CD14-positive monocyte (primary cell): ENCODE data around the gene TPRKB. TPM values are rescaled to one million over a fixed set of nuclear protein-coding genes. Genes with fewer than 3 reads are reported as not detected.
"Not testable (repeated sequence)": the region's sequence is repeated elsewhere in the genome, so short reads cannot be mapped to it uniquely, and the experiment has no call there.

Experiments used
- DNase-seq, 3 donors: peaks; one replicate each; pipeline ENCODE4 v3.0.0-alpha.2; 2011 to 2022
- H2AFZ ChIP-seq: 2 replicates; pipeline ENCODE4 v1.6.0; 2012; ENCODE audit warnings: mild to moderate bottlenecking, low read depth, low read length, inconsistent platforms; ENCODE audit not compliant: insufficient read depth, poor library complexity, severe bottlenecking
- H3K27ac ChIP-seq, 2 donors: 1 replicate in 1 of 2; 2 replicates in 1 of 2; pipeline ENCODE4 v1.5.1; 2012 to 2013; ENCODE audit warnings: low read length in 2 of 2, control low read depth in 1 of 2, inconsistent platforms in 1 of 2, low read depth in 1 of 2, mild to moderate bottlenecking in 1 of 2
- H3K27me3 ChIP-seq, 2 donors: one replicate each; pipeline versions ENCODE4 v1.6.0 to v1.6.1; 2011 to 2013; ENCODE audit warnings: low read length in 2 of 2; ENCODE audit not compliant: control insufficient read depth in 2 of 2, insufficient read depth in 2 of 2
- H3K36me3 ChIP-seq, 2 donors: replicated peaks in 1 of 2; 1 replicate in 1 of 2; 2 replicates in 1 of 2; pipeline versions ENCODE4 v1.5.1 to v1.6.1; 2012 to 2013; ENCODE audit warnings: low read length in 2 of 2, control low read depth in 1 of 2, inconsistent platforms in 1 of 2, mild to moderate bottlenecking in 1 of 2; ENCODE audit not compliant: insufficient read depth in 2 of 2, control insufficient read depth in 1 of 2
- H3K4me1 ChIP-seq, 2 donors: 1 replicate in 1 of 2; 2 replicates in 1 of 2; pipeline versions ENCODE4 v1.5.1 to v1.6.1; 2012 to 2013; ENCODE audit warnings: low read length in 2 of 2, control low read depth in 1 of 2, inconsistent platforms in 1 of 2, mild to moderate bottlenecking in 1 of 2, moderate library complexity in 1 of 2; ENCODE audit not compliant: insufficient read depth in 2 of 2, control insufficient read depth in 1 of 2
- H3K4me2 ChIP-seq: replicated peaks from 2 replicates; pipeline ENCODE3; 2012; ENCODE audit warnings: low read length, moderate library complexity, mild to moderate bottlenecking; ENCODE audit not compliant: poor library complexity, severe bottlenecking; ENCODE audit errors: extremely low read depth
- H3K4me3 ChIP-seq, 3 experiments: fragments of 200-600 bp in 1 of 3; sonication (generic) in 1 of 3; replicated peaks in 1 of 3; 1 replicate in 2 of 3; 2 replicates in 1 of 3; pipeline ENCODE4 v1.5.1; 2011 to 2013; ENCODE audit warnings: low read length in 3 of 3, mild to moderate bottlenecking in 3 of 3, control low read depth in 2 of 3, low read depth in 2 of 3, inconsistent platforms in 1 of 3, moderate library complexity in 1 of 3
- H3K79me2 ChIP-seq: 2 replicates; pipeline ENCODE4 v1.6.0; 2012; ENCODE audit warnings: mild to moderate bottlenecking, control low read depth, inconsistent platforms, low read length, moderate library complexity; ENCODE audit not compliant: insufficient read depth
- H3K9ac ChIP-seq: 2 replicates; pipeline ENCODE4 v1.6.0; 2017; ENCODE audit warnings: low read length, mild to moderate bottlenecking; ENCODE audit not compliant: insufficient read depth, poor library complexity, severe bottlenecking
- H3K9me3 ChIP-seq, 2 donors: replicated peaks in 1 of 2; 1 replicate in 1 of 2; 2 replicates in 1 of 2; pipeline versions ENCODE4 v1.5.1 to v1.6.1; 2012 to 2013; ENCODE audit warnings: low read length in 2 of 2, control low read depth in 1 of 2; ENCODE audit not compliant: control insufficient read depth in 1 of 2, insufficient read depth in 1 of 2
- H4K20me1 ChIP-seq: 2 replicates; pipeline ENCODE4 v1.6.0; 2012; ENCODE audit warnings: mild to moderate bottlenecking, low read length, control low read depth, moderate library complexity; ENCODE audit not compliant: insufficient read depth
- H3K27ac Mint-ChIP-seq, 7 donors: one replicate each; pipeline ENCODE4 v1.8.0; 2020; ENCODE audit warnings: mild to moderate bottlenecking in 7 of 7, mixed read lengths in 7 of 7, moderate library complexity in 6 of 7, inconsistent platforms in 2 of 7
- H3K27me3 Mint-ChIP-seq, 3 donors: one replicate each; pipeline ENCODE4 v1.8.0; 2021 to 2022; ENCODE audit warnings: low read depth in 3 of 3, mild to moderate bottlenecking in 3 of 3, mixed read lengths in 3 of 3, moderate library complexity in 3 of 3, inconsistent platforms in 1 of 3
- H3K36me3 Mint-ChIP-seq, 2 donors: one replicate each; pipeline ENCODE4 v1.8.0; 2020; ENCODE audit warnings: mixed read lengths in 2 of 2, inconsistent platforms in 1 of 2, mild to moderate bottlenecking in 1 of 2
- H3K4me1 Mint-ChIP-seq: one replicate; pipeline ENCODE4 v1.8.0; 2020; ENCODE audit warnings: mild to moderate bottlenecking, mixed read lengths
- H3K4me3 Mint-ChIP-seq, 2 donors: one replicate each; pipeline ENCODE4 v1.8.0; 2020; ENCODE audit warnings: mild to moderate bottlenecking in 2 of 2, mixed read lengths in 2 of 2, moderate library complexity in 1 of 2
- H3K9me3 Mint-ChIP-seq, 7 donors: one replicate each; pipeline ENCODE4 v1.8.0; 2020 to 2022; ENCODE audit warnings: mixed read lengths in 7 of 7, mild to moderate bottlenecking in 6 of 7, moderate library complexity in 6 of 7, inconsistent platforms in 2 of 7
- WGBS: methylation state at CpG from one replicate; pipeline ENCODE4 v1.1.5; 2013; ENCODE audit warnings: missing lambda C conversion rate; ENCODE audit not compliant: insufficient coverage; 5-methylcytosine and 5-hydroxymethylcytosine counted together
- intact Hi-C, 2 donors: fragments of 100-400 bp; cut with micrococcal nuclease; formaldehyde crosslinking; loops; one replicate each; pipeline versions ENCODE4 v1.15.0 to v1.15.1; 2023
- polyA plus RNA-seq, 3 donors: library from polyadenylated mRNA; depleted of rRNA in 1 of 3; unstranded in 2 of 3; stranded (reverse) in 1 of 3; fragments of 300-500 nt in 2 of 3; fragments of >200 nt in 1 of 3; fragmentation: Illumina TruSeq in 2 of 3; gene quantifications; 1 replicate in 2 of 3; 2 replicates in 1 of 3; pipeline ENCODE4 v1.2.3, GENCODE V29; 2012 to 2021
- TF ChIP-seq, protein P1 (sequence below): fragments of 200-600 bp; IDR thresholded peaks from one replicate; pipeline ENCODE4 v1.8.0; 2022; ENCODE audit warnings: antibody characterized with exemption, mild to moderate bottlenecking

TPRKB gene
- polyA plus RNA-seq, 3 donors = 26.9 to 69.1 (median 65.8) TPM

DNA sequence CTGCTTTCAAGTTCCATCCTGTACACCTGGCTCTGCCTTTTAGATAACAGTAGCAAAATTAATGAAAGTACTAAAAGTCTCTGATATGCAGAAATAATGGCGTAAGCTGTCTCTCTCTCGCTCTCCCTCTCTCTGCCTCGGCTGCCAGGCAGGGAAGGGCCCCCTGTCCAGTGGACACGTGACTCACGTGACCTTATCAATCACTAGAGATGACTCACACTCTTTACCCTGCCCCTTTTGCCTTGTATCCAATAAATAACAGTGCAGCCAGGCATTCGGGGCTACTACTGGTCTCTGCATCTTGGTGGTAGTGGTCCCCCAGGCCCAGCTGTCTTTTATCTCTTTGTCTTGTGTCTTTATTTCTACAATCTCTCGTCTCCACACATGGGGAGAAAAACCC is 17.2 kb upstream of the TPRKB start:
- H3K4me3 ChIP-seq, H3K4me3 Mint-ChIP-seq, DNase-seq, H4K20me1 ChIP-seq, H3K4me1 Mint-ChIP-seq, H3K27ac Mint-ChIP-seq, H2AFZ ChIP-seq, intact Hi-C loops, H3K27ac ChIP-seq, H3K4me1 ChIP-seq, H3K9me3 ChIP-seq, H3K27me3 Mint-ChIP-seq, H3K4me2 ChIP-seq, H3K27me3 ChIP-seq, H3K9ac ChIP-seq, H3K79me2 ChIP-seq: not testable (repeated sequence)
- Mint-ChIP-seq H3K36me3 (peaks cover 67 to 75% of the 10 kb centered on the region in 2 donors), H3K9me3 (peaks cover 7 to 18% (median 10%) of the 10 kb centered on the region in 7 donors)
- 100% methylated on average over 6 of the region's 7 CpGs for WGBS
- H3K36me3 ChIP-seq = peaks cover 45 to 87% of the 10 kb centered on the region in 2 donors
- TF ChIP-seq, protein P1, sequence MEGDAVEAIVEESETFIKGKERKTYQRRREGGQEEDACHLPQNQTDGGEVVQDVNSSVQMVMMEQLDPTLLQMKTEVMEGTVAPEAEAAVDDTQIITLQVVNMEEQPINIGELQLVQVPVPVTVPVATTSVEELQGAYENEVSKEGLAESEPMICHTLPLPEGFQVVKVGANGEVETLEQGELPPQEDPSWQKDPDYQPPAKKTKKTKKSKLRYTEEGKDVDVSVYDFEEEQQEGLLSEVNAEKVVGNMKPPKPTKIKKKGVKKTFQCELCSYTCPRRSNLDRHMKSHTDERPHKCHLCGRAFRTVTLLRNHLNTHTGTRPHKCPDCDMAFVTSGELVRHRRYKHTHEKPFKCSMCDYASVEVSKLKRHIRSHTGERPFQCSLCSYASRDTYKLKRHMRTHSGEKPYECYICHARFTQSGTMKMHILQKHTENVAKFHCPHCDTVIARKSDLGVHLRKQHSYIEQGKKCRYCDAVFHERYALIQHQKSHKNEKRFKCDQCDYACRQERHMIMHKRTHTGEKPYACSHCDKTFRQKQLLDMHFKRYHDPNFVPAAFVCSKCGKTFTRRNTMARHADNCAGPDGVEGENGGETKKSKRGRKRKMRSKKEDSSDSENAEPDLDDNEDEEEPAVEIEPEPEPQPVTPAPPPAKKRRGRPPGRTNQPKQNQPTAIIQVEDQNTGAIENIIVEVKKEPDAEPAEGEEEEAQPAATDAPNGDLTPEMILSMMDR = peak; percentile 2

DNA sequence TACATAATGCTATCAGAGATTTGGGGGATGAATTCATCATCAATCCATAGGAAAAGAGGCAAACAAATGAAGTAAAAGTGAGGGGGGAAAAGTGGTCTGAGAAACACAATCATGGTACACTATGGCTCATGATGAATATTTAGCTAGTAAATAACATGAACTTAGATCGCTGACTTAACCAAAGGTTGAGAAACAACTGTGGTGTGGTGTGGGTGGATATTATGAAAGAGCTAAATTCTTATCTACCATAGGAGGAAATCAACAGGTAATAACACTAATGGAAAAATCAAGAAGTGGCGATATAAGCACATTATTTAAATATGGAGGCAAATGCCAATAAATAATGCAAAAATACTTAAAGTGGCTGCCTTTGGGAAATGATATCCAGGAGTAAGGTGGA is 12.2 kb upstream of the TPRKB start:
- TF ChIP-seq, protein P1 = no peak
- Mint-ChIP-seq H3K4me1 (no peaks in the 10 kb centered on the region), H3K27me3 (peaks cover 0 to 2% (median 0%) of the 10 kb centered on the region in 3 donors), H3K4me3 (no peak overlapping the region), H3K27ac (no peak overlapping the region), H3K36me3 (peaks cover 66 to 69% of the 10 kb centered on the region in 2 donors), H3K9me3 (peaks cover 2 to 9% (median 3%) of the 10 kb centered on the region in 7 donors)
- Histone ChIP-seq H3K9me3 (peaks cover 0 to 2% of the 10 kb centered on the region in 2 donors), H3K4me2 (no peak overlapping the region), H3K4me3 (no peak overlapping the region), H3K27me3 (no peaks in the 10 kb centered on the region), H3K79me2 (no peaks in the 10 kb centered on the region), H3K36me3 (peaks cover 39 to 70% of the 10 kb centered on the region in 2 donors), H2AFZ (no peak overlapping the region), H4K20me1 (no peaks in the 10 kb centered on the region), H3K27ac (no peak overlapping the region), H3K4me1 (no peaks in the 10 kb centered on the region), H3K9ac (no peak overlapping the region)
- WGBS = no CpG with 5 or more reads among the region's 2 CpGs
- no peak for DNase-seq
- intact Hi-C loops = no loop called here
